ENCODE measurements around the gene ZNF597. TPM values are rescaled to one million over a fixed set of nuclear protein-coding genes. Genes with fewer than 3 reads are reported as not detected.

ZNF597 gene
- total and polyA plus RNA-seq, 4 donors = 1.5 to 4.2 (median 2.4) TPM

DNA sequence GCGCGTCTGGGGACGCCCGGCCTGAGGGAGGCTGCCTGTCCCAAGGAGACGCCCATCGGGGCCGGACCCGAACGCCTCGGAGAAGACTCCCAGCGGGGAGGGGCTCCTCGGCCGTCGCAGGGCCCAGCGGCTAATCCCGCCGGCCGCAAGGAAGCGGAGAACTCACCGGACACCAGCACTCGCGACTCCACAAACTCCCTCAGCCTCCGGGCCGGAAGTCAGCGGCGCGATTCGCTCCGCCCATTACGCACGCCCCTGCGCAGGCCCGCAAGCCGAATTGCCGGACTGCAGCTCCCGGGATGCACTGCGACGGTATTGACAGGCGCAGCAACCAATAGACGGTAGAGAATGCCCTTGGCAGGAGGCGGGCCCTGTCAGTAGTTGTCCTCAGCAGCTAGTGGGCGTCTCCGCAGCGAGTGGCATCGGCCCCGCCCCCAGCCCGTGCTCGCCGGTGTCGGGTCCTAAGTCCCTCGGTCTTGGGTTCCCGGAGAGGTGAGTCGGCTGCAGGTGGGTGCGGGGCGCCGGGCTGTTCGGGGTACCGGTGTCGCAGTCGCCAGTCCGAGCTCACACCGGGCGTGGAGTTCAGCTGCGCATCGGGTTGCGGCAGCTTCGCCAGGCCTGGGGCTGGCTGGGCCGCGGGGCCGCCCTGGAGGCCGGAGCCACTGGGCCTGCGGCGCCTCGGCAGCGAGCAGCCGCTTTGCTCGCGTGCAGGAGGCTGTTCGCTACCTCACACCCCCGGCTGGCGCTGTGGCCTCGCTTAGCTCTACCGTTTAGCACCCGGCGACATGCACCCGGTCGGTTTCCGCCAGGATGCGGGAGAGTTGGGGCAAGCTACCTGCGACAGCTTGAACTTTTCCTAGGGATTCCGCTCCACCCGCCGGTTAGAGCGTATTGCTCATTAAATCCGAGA, 42.3 kb downstream of the ZNF597 start, which contains the start of the genes ZNF174 and ZSCAN32:
TSS of gene ZNF174 (plus strand) at position 437 of the 910 bp plus-strand sequence. CDS start 790 bp downstream, outside the sequence.
TSS of gene ZSCAN32 (minus strand) at position 226 of the 910 bp plus-strand sequence. CDS start 3,447 bp downstream, outside the sequence.
- Histone ChIP-seq H3K27ac (ENCODE audit: low read depth in 1 of 2, low read length in 1 of 2) (peak within 1 kb of the TSS; percentile 84 to 95), H3K9me3 (ENCODE audit: control insufficient read depth in 4 of 4, insufficient read depth in 3 of 4, low read length in 3 of 4) (peaks cover 6 to 37% (median 22%) of the 10 kb centered on the region in 4 donors), H3K9ac (ENCODE audit: insufficient read depth in 1 of 2, low read length in 2 of 2) (peak within 1 kb of the TSS; percentile 68 to 88), H3K36me3 (ENCODE audit: control insufficient read depth in 4 of 4, insufficient read depth in 4 of 4, low read length in 4 of 4) (peaks cover 20 to 53% (median 38%) of the 10 kb centered on the region in 4 donors), H3K27me3 (ENCODE audit: control insufficient read depth in 3 of 3, insufficient read depth in 3 of 3, low read length in 2 of 3) (no peaks in the 10 kb centered on the region), H3K4me1 (ENCODE audit: control insufficient read depth in 5 of 5, insufficient read depth in 5 of 5, low read length in 5 of 5) (peaks cover 0 to 13% (median 6%) of the 10 kb centered on the region in 5 donors), H3K4me3 (peak within 1 kb of the TSS; percentile 96)
- WGBS, 2 donors = 0 to 1% methylated on average over 82 to 95 of the region's 95 CpGs
- ATAC-seq (ENCODE audit: insufficient read depth, low FRiP score) (peak; percentile 99), DNase-seq (peak; percentile 99 to 100 (median 100))
- TF ChIP-seq, protein P1, sequence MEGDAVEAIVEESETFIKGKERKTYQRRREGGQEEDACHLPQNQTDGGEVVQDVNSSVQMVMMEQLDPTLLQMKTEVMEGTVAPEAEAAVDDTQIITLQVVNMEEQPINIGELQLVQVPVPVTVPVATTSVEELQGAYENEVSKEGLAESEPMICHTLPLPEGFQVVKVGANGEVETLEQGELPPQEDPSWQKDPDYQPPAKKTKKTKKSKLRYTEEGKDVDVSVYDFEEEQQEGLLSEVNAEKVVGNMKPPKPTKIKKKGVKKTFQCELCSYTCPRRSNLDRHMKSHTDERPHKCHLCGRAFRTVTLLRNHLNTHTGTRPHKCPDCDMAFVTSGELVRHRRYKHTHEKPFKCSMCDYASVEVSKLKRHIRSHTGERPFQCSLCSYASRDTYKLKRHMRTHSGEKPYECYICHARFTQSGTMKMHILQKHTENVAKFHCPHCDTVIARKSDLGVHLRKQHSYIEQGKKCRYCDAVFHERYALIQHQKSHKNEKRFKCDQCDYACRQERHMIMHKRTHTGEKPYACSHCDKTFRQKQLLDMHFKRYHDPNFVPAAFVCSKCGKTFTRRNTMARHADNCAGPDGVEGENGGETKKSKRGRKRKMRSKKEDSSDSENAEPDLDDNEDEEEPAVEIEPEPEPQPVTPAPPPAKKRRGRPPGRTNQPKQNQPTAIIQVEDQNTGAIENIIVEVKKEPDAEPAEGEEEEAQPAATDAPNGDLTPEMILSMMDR (IDR thresholded peaks at IDR 0.05; ENCODE audit: control extremely low read depth, extremely low read depth) = no peak

GRCh38 chr16:3400446-3400778, 42.9 kb downstream of the ZNF597 start:
- Histone ChIP-seq H3K9ac (ENCODE audit: insufficient read depth in 1 of 2, low read length in 2 of 2) (peak overlapping the region; percentile 45 to 68), H3K36me3 (ENCODE audit: control insufficient read depth in 4 of 4, insufficient read depth in 4 of 4, low read length in 4 of 4) (peaks cover 24 to 54% (median 37%) of the 10 kb centered on the region in 4 donors), H3K27ac (ENCODE audit: low read depth in 1 of 2, low read length in 1 of 2) (peak overlapping the region; percentile 84 to 95), H3K27me3 (ENCODE audit: control insufficient read depth in 3 of 3, insufficient read depth in 3 of 3, low read length in 2 of 3) (no peaks in the 10 kb centered on the region), H3K9me3 (ENCODE audit: control insufficient read depth in 4 of 4, insufficient read depth in 3 of 4, low read length in 3 of 4) (peaks cover 6 to 36% (median 20%) of the 10 kb centered on the region in 4 donors), H3K4me3 (peak overlapping the region; percentile 96), H3K4me1 (ENCODE audit: control insufficient read depth in 5 of 5, insufficient read depth in 5 of 5, low read length in 5 of 5) (peaks cover 0 to 13% (median 6%) of the 10 kb centered on the region in 5 donors)
- ATAC-seq (ENCODE audit: insufficient read depth, low FRiP score) (no peak), DNase-seq (peak in 1 of 3 donors; percentile 9)
- 1% methylated on average over 18 of the region's 18 CpGs for WGBS, 2 donors
- TF ChIP-seq, protein P1 (IDR thresholded peaks at IDR 0.05; ENCODE audit: control extremely low read depth, extremely low read depth) = no peak

DNA sequence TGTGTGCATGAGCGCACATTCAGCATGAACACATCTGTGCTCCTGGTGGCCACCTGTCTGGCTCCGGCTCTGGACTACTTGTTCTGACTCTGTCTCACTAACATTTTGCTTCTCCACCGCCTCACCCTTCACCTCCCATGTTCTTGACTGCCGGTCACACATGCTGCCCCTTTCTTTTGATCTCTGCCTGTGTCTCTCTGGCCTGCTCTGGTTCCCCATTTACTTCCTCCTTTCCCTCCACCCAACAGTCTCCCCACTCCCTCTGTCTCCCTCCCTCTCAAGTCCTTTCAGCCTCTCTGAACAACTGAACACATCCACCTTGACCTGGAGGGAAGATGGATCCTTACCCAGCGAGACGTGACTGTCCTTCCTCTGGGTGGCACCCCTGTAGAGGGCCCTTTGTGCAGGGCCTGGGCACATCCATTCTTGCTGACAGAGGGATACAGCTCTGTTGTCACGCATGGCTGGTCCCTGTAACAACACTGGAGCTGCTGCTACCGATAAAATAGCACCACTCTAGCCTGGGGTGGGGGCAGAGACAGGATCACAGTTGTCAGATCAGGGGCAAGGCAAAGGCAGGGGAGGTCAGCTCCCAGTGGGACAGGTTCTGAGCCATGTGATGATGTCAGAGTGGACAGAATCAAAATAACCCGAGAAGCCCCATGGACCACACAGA, 53.5 kb downstream of the ZNF597 start:
- Histone ChIP-seq H3K27me3 (ENCODE audit: control insufficient read depth in 3 of 3, insufficient read depth in 3 of 3, low read length in 2 of 3) (no peaks in the 10 kb centered on the region), H3K9ac (ENCODE audit: insufficient read depth in 1 of 2, low read length in 2 of 2) (no peak overlapping the region), H3K27ac (ENCODE audit: low read depth in 1 of 2, low read length in 1 of 2) (no peak overlapping the region), H3K4me1 (ENCODE audit: control insufficient read depth in 5 of 5, insufficient read depth in 5 of 5, low read length in 5 of 5) (no peaks in the 10 kb centered on the region), H3K9me3 (ENCODE audit: control insufficient read depth in 4 of 4, insufficient read depth in 3 of 4, low read length in 3 of 4) (peaks cover 6 to 47% (median 22%) of the 10 kb centered on the region in 4 donors), H3K36me3 (ENCODE audit: control insufficient read depth in 4 of 4, insufficient read depth in 4 of 4, low read length in 4 of 4) (peaks cover 41 to 65% (median 43%) of the 10 kb centered on the region in 4 donors), H3K4me3 (no peak overlapping the region)
- 97 to 98% methylated on average over 9 of the region's 9 CpGs for WGBS, 2 donors
- TF ChIP-seq, protein P1 (IDR thresholded peaks at IDR 0.05; ENCODE audit: control extremely low read depth, extremely low read depth) = no peak
- DNase-seq (no peak), ATAC-seq (ENCODE audit: insufficient read depth, low FRiP score) (no peak)

All from lung (tissue), 12 donors.